Lower leg skin (tissue), 4 donors: ENCODE results near the gene DOCK10. TPM values are rescaled to one million over a fixed set of nuclear protein-coding genes. Genes with fewer than 3 reads are reported as not detected.

Experiments
- DNase-seq, 2 donors: peaks; one replicate each; pipeline ENCODE4 v3.0.0-alpha.2; 2019; ENCODE audit warnings: low spot score in 2 of 2
- H3K4me3 ChIP-seq: fragments of 200-600 bp; sonication (generic); 2 replicates; pipeline ENCODE4 v1.5.1; 2017; ENCODE audit warnings: mild to moderate bottlenecking, low read depth; ENCODE audit not compliant: poor library complexity, severe bottlenecking
- POLR2A ChIP-seq, 2 donors: fragments of 450-650 bp; IDR thresholded peaks; one replicate each; pipeline ENCODE4 v1.6.1; 2016 to 2017; ENCODE audit warnings: antibody characterized with exemption in 2 of 2, mild to moderate bottlenecking in 1 of 2, moderate library complexity in 1 of 2
- WGBS, 2 donors: methylation state at CpG; one replicate each; pipeline ENCODE4 v1.1.5; 2018; 5-methylcytosine and 5-hydroxymethylcytosine counted together
- intact Hi-C: fragments of 100-400 bp; cut with DNase I; formaldehyde crosslinking; loops from one replicate; pipeline ENCODE4 v1.15.0; 2023; ENCODE audit warnings: low total_unique reads
- total RNA-seq, 4 donors: library from RNA; depleted of rRNA; stranded (reverse); fragments of >200 nt; gene quantifications; one replicate each; pipeline ENCODE4 v1.1.0, GENCODE V29; 2016
- TF ChIP-seq, protein P1 (sequence below), 3 donors: fragments of 450-650 bp; IDR thresholded peaks; one replicate each; pipeline ENCODE4 v1.5.1; 2016; ENCODE audit warnings: antibody characterized with exemption in 3 of 3, mild to moderate bottlenecking in 3 of 3, moderate library complexity in 2 of 3

DOCK10 gene
- total RNA-seq, 4 donors from 2014 or later = 6.2 to 16.5 (median 14.0) TPM

DNA sequence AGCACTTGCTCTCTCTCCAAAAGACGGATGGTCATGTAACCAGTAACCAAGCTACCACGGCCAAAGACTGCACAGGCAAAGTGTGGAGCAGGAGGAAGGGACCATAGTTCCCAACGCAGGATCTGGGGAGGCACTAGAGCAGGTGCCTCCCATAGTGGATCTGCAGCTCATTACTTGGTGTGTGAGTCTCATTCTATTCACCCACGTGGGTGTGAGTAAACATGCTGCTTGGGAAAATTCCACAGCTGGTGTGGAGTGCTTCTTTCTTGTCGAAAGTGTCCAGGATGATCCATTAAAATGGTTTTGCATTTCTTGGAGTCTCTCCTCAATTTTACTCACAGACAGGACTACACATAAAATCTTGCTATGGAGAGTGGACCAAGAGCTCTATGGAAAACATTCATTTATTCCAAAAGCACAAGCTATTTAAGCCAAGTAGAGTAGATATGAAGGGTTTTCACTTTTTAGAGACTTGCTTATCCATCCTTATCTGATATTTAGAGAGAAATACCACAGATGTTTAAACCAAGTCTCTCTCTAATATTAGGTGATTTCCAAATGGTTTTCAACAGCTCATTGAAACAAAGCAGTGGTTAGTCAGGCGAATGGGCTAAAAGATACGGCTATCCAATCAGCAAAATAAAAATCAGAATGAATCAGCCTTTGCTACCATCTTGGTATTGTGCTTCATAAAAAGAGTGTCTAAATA is 221.8 kb downstream of the DOCK10 start:
- intact Hi-C loops = no loop called here
- TF ChIP-seq, protein P1, sequence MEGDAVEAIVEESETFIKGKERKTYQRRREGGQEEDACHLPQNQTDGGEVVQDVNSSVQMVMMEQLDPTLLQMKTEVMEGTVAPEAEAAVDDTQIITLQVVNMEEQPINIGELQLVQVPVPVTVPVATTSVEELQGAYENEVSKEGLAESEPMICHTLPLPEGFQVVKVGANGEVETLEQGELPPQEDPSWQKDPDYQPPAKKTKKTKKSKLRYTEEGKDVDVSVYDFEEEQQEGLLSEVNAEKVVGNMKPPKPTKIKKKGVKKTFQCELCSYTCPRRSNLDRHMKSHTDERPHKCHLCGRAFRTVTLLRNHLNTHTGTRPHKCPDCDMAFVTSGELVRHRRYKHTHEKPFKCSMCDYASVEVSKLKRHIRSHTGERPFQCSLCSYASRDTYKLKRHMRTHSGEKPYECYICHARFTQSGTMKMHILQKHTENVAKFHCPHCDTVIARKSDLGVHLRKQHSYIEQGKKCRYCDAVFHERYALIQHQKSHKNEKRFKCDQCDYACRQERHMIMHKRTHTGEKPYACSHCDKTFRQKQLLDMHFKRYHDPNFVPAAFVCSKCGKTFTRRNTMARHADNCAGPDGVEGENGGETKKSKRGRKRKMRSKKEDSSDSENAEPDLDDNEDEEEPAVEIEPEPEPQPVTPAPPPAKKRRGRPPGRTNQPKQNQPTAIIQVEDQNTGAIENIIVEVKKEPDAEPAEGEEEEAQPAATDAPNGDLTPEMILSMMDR (IDR thresholded peaks at IDR 0.05) = no peak
- TF ChIP-seq POLR2A (IDR thresholded peaks at IDR 0.05) = no peak
- H3K4me3 ChIP-seq = no peak overlapping the region
- 88 to 90% methylated on average over 7 of the region's 7 CpGs for WGBS, 2 donors
- no peak for DNase-seq

- no peak overlapping the region for H3K4me3 ChIP-seq
- no peak for DNase-seq
- 97% methylated on average over 2 of the region's 2 CpGs for WGBS, 2 donors
- intact Hi-C loops = no loop called here
- TF ChIP-seq POLR2A (IDR thresholded peaks at IDR 0.05) = no peak
- TF ChIP-seq, protein P1 (IDR thresholded peaks at IDR 0.05) = no peak
Observed at GRCh38 chr2:224819075-224819474, 223.2 kb downstream of the DOCK10 start.

- TF ChIP-seq, protein P1 (IDR thresholded peaks at IDR 0.05) = no peak
- TF ChIP-seq POLR2A (IDR thresholded peaks at IDR 0.05) = no peak
Observed at GRCh38 chr2:224817676-224818075, 224.6 kb downstream of the DOCK10 start.

DNA sequence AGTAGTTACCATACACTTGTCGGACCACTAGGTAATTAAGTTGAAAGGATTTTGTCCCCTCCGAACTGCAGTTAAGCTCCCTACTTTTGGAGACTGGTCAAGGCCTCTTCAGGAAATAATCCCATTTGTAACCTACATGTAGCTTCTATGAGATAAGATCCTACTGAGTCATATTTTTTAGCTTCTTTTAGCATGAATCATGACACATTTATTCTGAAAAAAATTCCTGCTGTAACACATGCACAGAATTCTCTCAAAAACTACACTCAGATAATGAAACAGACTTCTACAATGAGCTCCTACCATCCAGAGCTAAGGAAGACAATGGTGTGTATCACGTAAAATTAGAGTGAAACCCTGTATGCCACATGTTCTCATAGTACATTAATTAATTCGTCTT is 225.5 kb downstream of the DOCK10 start:
- WGBS, 2 donors = 91 to 92% methylated on average over 4 of the region's 4 CpGs
- TF ChIP-seq POLR2A (IDR thresholded peaks at IDR 0.05) = no peak
- TF ChIP-seq, protein P1 (IDR thresholded peaks at IDR 0.05) = no peak
- no peak overlapping the region for H3K4me3 ChIP-seq
- no peak for DNase-seq
- intact Hi-C loops = no loop called here

More at GRCh38 chr2:224817676-224818075, 224.6 kb downstream of the DOCK10 start:
- no peak for DNase-seq
- 81 to 90% methylated on average over 1 of the region's 1 CpG for WGBS, 2 donors
- intact Hi-C loops = no loop called here
- no peak overlapping the region for H3K4me3 ChIP-seq

DNA sequence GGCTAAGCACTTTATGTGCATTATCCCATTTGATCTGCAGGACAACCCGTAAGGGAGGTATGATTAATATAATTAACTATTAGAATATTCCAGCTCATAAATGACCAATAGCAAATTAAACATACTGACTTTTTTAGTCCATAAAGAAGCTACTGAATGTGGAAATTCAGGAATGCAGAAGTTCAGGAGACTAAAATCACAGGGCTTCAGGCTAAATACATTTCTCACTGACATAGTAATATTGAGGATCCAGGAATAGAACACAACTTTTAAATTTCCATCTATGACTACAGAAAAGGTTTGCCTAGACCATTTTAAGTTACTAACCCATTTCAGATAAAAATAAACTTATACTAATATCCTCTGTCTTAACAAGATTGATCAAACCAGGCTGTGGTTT is 228.7 kb downstream of the DOCK10 start:
- no peak for TF ChIP-seq POLR2A (IDR thresholded peaks at IDR 0.05)
- TF ChIP-seq, protein P1 (IDR thresholded peaks at IDR 0.05) = no peak
- DNase-seq = no peak
- intact Hi-C loops = no loop called here
- 85 to 91% methylated on average over 1 of the region's 1 CpG for WGBS, 2 donors
- H3K4me3 ChIP-seq = no peak overlapping the region
